GM13977 (cell line): ENCODE data around the gene RAB13.

Source experiments
- DNase-seq: peaks from one replicate; pipeline ENCODE4 v3.0.0; 2012; ENCODE audit warnings: low spot score
- CTCF ChIP-seq: IDR thresholded peaks from 2 replicates; pipeline ENCODE4 v1.5.1; 2012; ENCODE audit warnings: mild to moderate bottlenecking, control low read depth; ENCODE audit not compliant: insufficient read depth; ENCODE audit errors: extremely low read depth, missing control alignments
- in situ Hi-C: fragments of 300-500 bp; cut with MboI; formaldehyde crosslinking; loops from one replicate; pipeline ENCODE4 v1.12.0; 2022; ENCODE audit warnings: low sequenced_read_pairs, low pct_unique_long_range_greater_than_20kb, mixed read lengths, inconsistent platforms; ENCODE audit not compliant: unreplicated experiment

RAB13 gene

GRCh38 chr1:153942766-153943549 lies 43.2 kb downstream of the RAB13 start:
- no peak for TF ChIP-seq CTCF
- no peak for DNase-seq
- in situ Hi-C loops = no loop called here

GRCh38 chr1:153941826-153942725 lies 44.1 kb downstream of the RAB13 start:
- DNase-seq = no peak
- in situ Hi-C loops = no loop called here
- TF ChIP-seq CTCF = no peak

- no peak for TF ChIP-seq CTCF
- in situ Hi-C loops = no loop called here
- DNase-seq = no peak
Measured at GRCh38 chr1:153940756-153941155, 45.4 kb downstream of the RAB13 start.

- no peak for TF ChIP-seq CTCF
- no peak for DNase-seq
- in situ Hi-C loops = no loop called here
Measured at GRCh38 chr1:153939476-153939875, 46.7 kb downstream of the RAB13 start.

- in situ Hi-C loops = no loop called here
- no peak for TF ChIP-seq CTCF
Measured at GRCh38 chr1:153938996-153939395, 47.1 kb downstream of the RAB13 start.

GRCh38 chr1:153937331-153937730 lies 48.8 kb downstream of the RAB13 start:
- in situ Hi-C loops = no loop called here
- TF ChIP-seq CTCF = no peak
- DNase-seq = no peak

More at GRCh38 chr1:153938996-153939395, 47.1 kb downstream of the RAB13 start:
- no peak for DNase-seq
